HL-60 (cell line): Measurements from ENCODE around the gene PLEKHN1.

Experiments used
- GABPA ChIP-seq: IDR thresholded peaks from 2 replicates; pipeline ENCODE4 v1.6.1; 2012; ENCODE audit warnings: low read depth
- POLR2AphosphoS5 ChIP-seq: IDR thresholded peaks from 2 replicates; pipeline ENCODE4 v1.6.1; 2012; ENCODE audit warnings: low read depth
- SPI1 ChIP-seq: IDR thresholded peaks from 2 replicates; pipeline ENCODE4 v1.6.1; 2012; ENCODE audit warnings: low read depth, mild to moderate bottlenecking, borderline replicate concordance
- TF ChIP-seq, protein P1 (sequence below): IDR thresholded peaks from one replicate; pipeline ENCODE4 v1.5.1; 2011; ENCODE audit warnings: low read length, control low read depth, inconsistent platforms; ENCODE audit not compliant: insufficient read depth
- TF ChIP-seq, protein P2 (sequence below): IDR thresholded peaks from 2 replicates; pipeline ENCODE4 v1.6.1; 2012; ENCODE audit warnings: low read depth; ENCODE audit not compliant: insufficient replicate concordance

DNA sequence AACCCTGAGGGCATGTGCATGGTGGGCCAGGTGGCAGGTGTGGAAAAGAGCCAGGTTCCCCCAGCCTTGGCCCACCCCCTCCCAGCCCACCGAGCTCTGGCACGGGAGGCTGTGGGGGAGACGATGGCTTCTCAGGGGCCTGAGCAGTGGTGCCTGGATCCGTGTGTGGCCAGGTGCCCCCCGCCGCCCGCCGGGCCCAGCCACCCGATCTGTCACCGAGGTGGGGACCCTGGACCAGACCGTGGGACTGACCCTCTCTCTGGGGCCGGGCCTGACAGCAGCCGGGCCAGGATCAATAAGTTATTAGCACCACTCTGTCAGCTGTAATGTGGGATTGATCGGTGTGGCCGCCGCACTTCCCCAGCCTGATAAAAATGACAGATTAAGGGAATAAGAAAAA is 28.8 kb upstream of the PLEKHN1 start:
- TF ChIP-seq, protein P1, sequence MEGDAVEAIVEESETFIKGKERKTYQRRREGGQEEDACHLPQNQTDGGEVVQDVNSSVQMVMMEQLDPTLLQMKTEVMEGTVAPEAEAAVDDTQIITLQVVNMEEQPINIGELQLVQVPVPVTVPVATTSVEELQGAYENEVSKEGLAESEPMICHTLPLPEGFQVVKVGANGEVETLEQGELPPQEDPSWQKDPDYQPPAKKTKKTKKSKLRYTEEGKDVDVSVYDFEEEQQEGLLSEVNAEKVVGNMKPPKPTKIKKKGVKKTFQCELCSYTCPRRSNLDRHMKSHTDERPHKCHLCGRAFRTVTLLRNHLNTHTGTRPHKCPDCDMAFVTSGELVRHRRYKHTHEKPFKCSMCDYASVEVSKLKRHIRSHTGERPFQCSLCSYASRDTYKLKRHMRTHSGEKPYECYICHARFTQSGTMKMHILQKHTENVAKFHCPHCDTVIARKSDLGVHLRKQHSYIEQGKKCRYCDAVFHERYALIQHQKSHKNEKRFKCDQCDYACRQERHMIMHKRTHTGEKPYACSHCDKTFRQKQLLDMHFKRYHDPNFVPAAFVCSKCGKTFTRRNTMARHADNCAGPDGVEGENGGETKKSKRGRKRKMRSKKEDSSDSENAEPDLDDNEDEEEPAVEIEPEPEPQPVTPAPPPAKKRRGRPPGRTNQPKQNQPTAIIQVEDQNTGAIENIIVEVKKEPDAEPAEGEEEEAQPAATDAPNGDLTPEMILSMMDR = no peak
- TF ChIP-seq SPI1 (no peak), POLR2AphosphoS5 (no peak), GABPA (no peak)
- TF ChIP-seq, protein P2, sequence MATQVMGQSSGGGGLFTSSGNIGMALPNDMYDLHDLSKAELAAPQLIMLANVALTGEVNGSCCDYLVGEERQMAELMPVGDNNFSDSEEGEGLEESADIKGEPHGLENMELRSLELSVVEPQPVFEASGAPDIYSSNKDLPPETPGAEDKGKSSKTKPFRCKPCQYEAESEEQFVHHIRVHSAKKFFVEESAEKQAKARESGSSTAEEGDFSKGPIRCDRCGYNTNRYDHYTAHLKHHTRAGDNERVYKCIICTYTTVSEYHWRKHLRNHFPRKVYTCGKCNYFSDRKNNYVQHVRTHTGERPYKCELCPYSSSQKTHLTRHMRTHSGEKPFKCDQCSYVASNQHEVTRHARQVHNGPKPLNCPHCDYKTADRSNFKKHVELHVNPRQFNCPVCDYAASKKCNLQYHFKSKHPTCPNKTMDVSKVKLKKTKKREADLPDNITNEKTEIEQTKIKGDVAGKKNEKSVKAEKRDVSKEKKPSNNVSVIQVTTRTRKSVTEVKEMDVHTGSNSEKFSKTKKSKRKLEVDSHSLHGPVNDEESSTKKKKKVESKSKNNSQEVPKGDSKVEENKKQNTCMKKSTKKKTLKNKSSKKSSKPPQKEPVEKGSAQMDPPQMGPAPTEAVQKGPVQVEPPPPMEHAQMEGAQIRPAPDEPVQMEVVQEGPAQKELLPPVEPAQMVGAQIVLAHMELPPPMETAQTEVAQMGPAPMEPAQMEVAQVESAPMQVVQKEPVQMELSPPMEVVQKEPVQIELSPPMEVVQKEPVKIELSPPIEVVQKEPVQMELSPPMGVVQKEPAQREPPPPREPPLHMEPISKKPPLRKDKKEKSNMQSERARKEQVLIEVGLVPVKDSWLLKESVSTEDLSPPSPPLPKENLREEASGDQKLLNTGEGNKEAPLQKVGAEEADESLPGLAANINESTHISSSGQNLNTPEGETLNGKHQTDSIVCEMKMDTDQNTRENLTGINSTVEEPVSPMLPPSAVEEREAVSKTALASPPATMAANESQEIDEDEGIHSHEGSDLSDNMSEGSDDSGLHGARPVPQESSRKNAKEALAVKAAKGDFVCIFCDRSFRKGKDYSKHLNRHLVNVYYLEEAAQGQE = no peak
